CD1c-positive myeloid dendritic cell (primary cell): Measurements from ENCODE around the gene SVEP1.
"Not testable (repeated sequence)": the region's sequence is repeated elsewhere in the genome, so short reads cannot be mapped to it uniquely, and the experiment has no call there.

Source experiments
- DNase-seq: peaks from one replicate; pipeline ENCODE4 v3.0.0-alpha.2; 2016; ENCODE audit errors: extremely low spot score

Gene SVEP1

DNA sequence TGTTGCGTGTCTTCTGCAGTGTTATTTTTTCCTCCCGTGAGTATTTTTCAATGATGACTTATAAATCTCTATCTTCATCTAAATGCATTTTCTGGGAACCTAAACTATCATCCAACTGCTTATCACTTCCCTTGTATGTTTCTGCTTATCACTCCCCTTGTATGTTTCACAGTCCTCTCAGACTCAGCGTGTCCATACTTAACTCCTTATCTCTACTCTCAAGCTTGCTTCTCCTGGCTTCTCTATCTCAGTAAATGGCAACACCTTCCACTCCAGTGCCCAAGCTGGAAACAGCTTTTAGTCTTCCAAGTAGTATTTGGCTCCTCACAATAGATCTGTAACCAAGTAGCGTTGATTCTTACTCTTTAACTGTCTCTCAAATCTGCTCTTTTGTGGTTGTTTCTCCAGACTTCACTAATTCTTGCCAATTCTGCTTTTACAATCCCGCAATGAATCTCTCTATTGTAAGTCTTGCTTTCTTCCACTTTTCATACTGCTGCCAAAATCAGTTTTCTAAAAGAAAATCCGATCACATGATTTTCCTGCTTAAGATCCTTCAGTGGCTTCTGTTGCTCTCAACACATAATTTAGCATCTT, 208.0 kb downstream of the SVEP1 start:
- DNase-seq: no peak

DNA sequence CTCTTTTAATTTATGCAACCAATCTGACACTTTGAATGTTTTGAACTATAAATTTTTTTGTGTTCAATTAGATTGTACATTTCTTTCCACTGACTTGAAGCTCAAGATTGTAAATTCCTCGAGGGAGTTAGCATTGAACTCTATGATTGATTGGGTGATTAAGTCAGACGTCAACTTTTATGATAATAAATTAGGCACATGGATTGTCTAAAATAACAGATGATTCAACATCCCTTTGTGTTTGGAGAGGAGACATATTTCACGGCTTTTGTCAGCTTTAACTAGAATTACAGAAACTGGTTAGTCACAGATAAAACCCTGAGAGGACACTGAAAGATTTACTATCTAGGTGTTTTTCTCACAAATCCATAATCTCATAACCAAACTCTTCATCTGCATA, 209.2 kb downstream of the SVEP1 start:
- no peak for DNase-seq

DNA sequence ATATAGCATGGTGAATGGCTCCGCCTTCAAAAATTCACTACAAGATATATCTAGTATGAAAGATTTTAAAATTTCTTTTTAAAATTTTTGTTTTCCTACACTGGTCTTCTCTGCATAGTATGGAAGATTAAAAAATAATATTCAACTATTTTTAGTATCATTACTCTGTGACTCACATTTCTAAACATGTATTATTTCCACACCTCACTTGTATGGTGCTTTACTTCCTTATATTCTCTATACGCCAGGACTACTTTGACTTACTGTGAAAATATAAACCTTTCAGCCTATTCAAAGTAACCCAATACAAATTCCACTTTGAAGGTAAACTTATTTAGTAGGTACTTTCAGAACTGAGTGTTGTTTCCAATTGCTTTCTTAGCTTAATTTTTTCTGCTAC, 215.1 kb downstream of the SVEP1 start:
- DNase-seq: peak; percentile 3

DNA sequence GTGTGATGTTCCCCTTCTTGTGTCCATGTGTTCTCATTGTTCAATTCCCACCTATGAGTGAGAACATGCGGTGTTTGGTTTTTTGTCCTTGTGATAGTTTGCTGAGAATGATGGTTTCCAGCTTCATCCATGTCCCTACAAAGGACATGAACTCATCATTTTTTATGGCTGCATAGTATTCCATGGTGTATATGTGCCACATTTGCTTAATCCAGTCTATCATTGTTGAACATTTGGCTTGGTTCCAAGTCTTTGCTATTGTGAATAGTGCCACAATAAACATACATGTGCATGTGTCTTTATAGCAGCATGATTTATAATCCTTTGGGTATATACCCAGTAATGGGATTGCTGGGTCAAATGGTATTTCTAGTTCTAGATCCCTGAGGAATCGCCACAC, 220.5 kb downstream of the SVEP1 start:
- DNase-seq: not testable (repeated sequence)

DNA sequence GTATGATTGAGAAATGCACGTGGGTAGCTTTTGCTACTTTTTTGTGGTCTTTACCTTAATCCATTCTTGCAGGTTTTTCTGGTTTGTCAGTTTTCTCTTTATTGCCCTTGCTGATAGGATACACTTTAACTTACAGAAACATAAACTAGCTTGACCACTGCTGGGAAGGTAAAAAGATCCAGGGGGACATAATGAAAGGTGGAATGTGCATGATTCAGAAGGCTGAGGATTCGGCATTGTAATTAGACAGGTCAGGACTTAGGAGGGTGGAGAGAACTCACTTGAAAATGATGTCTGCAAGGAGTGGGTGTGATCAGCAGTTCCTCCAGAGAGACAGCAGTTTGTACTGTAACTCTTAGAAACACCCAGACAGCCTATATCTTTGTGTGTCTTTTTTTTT, 222.0 kb downstream of the SVEP1 start:
- no peak for DNase-seq

DNA sequence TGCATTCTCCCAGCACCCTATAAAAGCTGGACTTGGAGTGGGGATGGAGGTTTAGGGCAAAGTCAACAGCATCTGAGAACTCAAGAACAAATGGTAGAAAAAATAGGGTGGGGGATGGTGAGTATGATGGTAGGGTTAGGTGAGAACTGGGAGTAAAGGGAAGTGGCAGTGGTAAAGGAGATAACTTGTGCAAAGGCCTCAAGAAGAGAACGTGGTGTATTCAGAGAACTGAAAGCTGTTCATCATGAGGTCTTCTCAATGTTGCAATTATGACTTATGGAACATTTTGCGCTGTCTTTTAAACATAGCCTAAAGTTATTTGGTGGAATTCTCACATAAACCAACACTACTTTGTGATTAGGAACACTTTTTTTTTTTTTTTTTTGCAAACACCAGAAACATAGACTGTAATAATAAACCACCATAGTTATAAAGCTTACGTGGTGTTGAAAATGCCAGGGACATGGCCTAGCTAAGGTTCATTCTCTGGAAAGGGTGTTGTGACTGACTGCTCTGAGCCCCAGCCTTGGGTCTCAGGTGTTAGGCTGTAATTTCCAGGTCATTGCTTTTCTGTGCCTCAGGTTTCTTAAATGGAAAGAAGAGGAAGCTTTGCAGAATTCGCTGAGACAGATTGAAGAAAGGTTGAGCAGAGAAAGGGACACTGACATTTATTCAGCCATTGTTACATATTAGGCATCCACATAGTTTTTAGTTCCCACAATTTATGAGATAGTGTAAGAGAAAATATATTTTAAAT, 222.7 kb downstream of the SVEP1 start:
- peak; percentile 64 for DNase-seq

DNA sequence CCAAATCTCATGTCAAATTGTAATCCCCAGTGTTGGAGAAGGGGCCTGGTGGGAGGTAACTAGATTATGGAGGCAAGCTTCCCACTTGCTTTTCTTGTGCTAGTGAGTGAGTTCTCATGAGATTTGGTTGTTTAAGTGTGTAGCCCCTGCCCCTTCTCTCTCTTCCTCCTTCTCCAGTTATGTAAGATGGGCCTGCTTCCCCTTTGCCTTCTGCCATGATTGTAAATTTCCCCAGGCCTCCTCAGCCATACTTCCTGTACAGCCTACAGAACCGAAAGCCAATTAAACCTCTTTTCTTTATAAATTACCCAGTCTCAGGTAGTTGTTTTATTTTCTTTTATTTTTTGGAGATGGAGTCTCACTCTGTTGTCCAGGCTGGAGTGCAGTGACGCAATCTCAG, 223.6 kb downstream of the SVEP1 start:
- DNase-seq: peak; percentile 57

DNA sequence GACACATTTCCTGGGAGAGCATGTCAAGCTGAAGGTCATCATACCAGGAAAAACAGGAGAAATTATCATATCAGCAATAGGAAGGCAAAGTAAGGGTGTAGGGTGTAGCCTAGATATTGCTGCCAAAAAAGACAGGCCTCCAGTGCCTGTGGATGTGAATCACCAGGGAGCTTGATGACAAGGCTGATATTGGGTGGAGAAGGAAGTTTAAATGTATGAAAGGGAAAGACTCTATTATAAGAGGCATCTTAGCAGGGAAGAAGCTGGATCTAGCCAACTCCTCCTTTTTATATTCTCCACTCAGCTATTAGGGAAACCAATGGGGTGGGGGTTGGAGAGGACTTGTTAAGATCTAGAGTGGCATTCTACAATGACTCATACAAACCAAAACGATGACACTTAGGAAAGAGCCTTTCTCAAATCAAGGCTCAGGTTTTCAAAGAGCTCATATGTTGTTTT, 228.5 kb downstream of the SVEP1 start:
- no peak for DNase-seq

DNA sequence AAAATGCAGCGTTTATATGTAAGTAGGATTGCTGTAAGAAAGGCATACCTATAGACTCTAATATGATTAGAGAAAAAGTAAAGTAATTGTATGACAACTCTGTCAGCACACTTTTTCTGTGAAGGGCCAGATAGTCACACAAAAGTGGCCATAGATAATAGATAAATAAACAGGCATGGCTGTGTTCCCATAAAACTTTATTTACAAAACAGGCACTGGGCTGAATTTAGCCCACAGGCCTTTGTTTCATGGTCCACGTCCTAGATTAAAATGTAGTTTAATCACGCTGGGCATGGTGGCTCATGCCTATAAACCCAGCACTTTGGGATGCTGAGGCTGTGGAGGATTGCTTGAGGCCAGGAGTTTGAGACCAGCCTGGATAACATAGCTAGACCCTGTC, 233.2 kb downstream of the SVEP1 start:
- DNase-seq: no peak

DNA sequence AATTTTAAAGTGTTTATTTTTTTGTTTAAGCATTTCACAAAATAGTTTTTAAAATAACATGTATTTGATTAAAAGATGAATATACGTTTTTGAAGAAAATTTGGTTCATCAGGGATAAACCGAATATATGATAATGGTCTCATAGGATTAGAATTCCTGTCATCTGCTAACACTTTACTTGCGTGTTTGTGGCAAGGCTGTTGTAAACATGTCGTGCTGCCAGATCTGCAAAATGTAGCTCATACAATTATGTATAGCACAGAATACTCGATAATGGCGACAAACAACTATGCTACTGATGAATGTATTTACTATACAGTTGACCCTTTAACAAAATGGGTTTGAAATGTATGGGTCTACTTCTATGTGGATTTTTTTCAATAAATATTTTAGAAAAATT, 234.7 kb downstream of the SVEP1 start:
- DNase-seq: no peak

DNA sequence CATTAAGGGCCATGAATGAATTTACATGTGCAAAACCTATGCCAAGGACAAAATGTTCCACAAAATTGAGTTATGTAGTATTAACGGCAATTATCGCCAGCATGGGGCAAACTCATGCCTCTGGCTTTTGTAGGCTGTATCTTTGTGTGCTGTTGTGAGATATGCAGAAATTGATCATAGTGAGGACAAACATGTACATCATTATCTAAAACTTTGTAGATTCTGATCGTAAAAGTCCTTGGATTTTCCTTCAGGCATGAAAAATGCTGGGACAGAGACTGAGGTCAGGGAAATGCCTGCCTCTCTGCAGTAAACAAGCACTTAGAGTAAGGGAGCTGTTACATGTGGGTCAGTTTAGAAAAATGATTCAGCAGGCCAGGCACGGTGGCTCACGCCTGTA, 236.0 kb downstream of the SVEP1 start:
- DNase-seq: no peak

DNA sequence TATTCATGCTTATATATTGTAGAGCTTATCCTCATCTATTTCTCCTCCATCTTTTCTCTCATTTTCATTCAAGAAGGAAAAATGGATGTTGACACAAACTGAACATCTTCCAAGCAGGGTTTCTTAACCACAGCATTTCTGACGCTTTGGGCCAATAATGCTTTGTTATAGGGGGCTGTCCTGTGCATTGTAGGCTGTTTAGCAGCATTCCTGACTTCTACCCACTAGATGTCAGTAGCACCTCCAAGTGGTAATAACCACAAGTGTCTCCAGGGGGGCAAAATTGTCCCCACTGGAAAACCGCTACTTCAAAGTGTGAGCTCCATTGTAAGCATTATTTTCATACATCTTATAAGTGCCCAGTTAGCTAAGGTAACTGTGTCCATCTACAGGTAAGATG, 239.2 kb downstream of the SVEP1 start:
- no peak for DNase-seq

DNA sequence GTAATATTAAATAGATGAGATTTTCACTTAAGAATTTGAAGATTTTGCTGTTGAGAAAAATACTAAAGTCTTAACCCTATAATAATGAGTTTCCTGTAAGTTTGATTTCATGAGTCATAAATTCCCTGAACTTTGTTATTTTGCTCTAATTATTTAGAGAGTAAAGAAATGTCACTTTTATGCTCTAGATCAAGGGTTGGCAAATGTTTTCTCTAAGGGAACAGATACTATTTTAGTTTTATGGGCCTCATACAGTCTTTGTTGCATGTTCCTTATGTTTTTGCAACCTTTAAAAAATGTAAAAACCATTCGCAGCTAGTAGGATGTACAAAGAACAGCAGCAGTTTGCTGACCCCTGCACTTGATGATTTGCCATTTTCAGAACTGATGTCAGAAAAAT, 241.4 kb downstream of the SVEP1 start:
- no peak for DNase-seq

DNA sequence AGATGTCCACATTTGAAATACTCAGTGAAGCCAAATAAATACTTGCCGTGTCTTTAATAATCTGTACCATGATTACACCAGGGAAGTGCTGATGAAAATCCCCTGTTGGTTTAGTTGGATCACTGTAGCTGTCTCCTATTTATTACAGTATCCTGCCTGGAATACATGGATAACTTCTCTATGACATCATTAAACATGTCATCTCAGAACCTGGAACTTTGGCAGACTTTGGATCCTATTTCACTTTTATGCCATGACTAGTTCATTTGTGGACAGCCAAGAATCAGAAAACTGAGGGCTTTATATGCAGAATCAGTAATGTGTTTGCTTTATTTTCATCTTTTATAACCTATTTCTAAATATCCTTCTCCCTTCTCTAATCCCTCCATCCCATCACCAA, 241.8 kb downstream of the SVEP1 start, which contains the start of gene TXNDC8:
Gene TXNDC8, minus strand, starts transcription at position 137 of the 400 bp plus-strand sequence.
- DNase-seq: no peak

DNA sequence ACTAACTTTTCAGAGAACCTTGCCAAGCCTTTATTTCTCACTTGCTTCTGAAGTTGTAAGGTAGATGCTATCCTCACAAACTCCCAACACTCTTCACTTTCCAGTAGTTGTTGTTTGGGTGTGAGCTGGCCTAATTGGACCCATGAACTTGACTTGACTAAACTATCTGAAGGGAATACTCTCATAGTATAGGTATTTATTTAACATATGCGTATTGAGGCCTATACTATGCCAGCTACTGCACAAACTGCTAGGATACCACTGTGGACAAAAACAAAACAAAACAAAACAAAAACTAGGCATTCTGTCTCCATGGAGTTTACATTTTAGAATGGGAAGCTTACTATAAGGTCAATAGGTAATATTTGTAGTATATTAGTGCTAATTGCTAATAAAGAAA, 243.2 kb downstream of the SVEP1 start:
- no peak for DNase-seq

DNA sequence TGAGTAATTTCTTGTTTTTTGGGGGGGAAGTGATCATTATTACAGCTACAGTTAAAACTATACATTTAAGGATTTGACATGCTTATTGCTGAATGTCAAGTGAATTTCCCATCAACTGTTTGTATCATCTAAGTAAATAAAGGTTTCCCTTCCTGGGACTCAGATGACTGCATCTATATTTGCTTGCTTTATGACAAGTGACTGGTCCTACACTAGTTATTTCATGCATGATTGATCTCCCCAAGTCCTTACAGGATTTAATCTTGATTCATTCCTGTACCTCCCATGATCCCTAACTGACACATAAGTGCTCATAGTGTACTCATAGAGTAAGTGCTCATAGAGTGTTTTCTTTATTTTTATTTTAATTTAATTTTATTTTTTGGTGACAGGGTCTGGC, 244.7 kb downstream of the SVEP1 start:
- no peak for DNase-seq

DNA sequence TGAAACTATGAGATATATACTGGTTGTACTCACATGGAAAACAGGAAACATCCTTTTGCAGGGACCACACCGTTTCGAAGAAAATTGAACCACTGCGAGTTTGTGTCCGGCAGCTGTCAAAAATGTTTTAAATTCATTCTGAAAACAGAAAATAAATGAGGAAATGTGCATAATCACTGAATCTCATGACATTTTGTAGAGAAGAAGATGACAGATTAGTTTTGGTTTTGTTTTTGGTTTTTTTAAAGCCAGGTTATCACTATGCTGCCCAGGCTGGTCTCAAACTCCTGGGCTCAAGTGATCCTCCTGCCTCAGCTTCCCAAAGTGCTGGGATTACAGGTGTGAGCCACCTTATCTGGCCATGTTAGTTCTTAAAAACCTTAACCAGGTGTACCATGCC, 245.4 kb downstream of the SVEP1 start:
- DNase-seq: peak; percentile 28

DNA sequence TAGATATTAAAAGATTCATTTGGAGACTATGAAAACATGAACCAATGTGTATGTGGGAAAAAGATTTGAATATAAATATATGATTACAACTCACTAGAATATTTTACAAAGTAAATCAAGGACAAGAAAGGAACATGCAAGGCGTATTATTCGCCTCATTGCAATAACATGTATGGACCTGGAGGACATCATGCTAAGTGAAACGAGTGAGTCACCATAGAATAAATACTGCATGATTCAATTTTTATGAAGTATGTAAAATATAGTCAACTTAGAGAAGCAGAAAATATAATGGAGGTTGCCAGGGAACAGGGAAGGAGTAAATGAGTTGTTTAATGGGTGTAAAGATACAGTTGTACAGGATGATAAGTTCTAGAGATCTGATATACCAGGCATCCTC, 246.8 kb downstream of the SVEP1 start:
- no peak for DNase-seq

DNA sequence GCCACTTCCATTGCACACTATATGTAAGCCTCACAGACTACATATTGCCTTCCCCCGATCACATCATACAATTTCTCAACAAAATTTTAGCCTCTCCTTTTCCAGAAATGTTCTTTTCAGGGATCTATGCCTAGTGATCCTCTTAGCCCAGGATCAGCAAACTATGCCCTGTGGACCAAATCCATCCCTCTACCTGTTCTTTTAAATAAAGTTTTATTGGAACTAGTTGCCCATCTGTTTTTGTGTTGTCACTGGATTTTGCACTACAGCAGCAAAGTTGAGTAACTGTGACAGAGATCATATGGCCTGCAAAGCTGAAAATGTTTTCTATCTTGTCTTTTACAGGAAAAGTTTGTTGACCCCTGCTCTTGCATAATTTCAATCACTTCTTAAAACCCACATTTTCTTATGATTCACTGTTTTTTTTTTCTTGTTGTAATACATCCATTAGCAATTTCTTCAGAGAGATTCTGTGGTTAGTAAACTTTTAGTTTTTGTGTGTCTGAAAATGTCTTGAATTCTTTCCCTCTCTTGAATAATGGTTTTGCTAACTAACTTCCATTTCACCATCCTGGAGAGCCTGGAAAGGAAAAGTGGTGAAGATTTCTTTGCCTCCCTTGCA, 248.9 kb downstream of the SVEP1 start:
- no peak for DNase-seq

DNA sequence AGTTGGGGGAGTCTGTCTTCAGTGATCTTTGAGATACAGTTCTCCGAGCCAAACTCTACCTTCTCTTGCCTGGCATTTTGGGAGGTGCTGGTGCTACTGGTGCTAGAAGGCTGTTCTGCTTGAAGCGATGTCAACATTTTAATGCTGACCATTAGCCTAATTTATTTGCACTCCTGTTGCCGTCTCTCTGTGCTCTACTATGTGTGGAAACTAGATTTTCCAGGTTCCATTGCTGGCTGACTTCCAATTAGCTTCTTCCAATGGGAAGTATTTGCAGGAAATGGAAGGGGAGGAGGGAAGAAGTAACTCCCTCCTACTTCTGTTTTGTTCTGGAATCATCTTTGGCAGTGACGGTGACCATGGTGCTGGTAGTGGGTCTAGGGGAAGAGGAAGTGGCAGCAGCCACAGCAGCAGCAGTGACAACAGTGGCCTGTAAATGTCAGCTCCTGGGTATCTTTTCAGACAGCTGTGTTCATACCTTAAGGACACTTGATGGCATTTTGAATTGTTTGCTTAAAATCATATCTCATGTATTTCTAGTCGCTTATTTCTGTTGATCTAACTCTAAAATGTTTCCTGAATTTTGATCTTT, 249.8 kb downstream of the SVEP1 start:
- DNase-seq: peak; percentile 47

DNA sequence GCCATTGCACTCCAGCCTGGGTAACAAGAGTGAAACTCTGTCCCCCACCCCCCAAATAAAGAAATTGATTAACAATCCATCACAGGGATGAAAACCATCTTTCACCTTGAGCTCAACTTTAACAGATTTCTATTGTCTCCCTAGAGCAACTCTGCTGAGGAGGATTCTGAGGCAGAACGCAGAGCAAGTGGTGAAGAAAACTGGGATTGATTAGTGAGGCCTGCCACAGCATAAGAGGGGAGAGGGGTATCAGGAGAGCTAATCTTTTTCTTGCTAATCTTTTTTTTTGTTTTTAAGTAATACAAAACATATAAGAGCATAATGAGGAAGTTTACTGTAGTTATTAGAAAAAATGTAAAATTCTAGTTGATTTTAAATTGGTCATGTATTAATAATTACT, 250.8 kb downstream of the SVEP1 start:
- DNase-seq: no peak

DNA sequence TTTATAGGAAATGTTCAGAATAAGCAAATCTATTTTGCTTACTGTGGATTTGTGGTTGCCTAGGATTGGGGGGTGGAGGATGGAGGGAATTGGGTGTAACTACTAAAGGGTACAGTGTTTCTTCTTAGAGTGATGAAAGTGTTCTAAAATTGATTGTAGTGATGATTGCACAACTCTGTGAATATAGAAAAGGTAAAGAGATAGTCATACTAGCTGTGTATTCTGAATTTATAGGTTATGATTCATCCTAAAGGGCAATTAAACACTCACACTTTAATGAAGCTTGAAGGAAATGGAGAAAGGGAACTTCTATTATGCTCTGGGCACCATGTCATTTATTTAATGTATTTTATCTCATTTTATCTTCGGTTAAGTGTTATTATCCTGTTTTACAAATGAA, 251.8 kb downstream of the SVEP1 start:
- DNase-seq: no peak

DNA sequence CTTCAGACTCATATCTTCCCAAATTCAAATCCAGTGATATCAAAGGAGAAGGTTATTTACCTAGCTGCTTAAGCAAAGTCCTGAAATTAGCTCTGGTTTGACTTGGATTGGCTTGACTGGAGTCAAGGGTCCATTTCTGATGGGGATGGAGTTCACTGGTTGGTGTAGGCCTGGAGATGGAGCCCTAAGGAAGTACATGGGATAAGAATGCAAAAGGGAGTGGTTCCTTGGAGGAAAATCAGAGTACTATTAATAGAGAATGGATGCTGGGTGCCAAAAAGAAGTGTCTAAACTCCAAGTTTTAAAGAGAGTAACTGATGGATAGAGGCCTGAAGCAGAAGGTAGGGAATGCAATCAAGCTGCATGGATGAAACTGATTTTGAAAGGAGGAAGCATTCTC, 255.7 kb downstream of the SVEP1 start:
- no peak for DNase-seq
